HG03558 (cell line): ENCODE measurements around the gene SBF2.
"Not testable (repeated sequence)": the region's sequence is repeated elsewhere in the genome, so short reads cannot be mapped to it uniquely, and the experiment has no call there.

ENCODE experiments used
- ATAC-seq: cut with Tn5 transposase; IDR thresholded peaks from one replicate; pipeline ENCODE4 v1.9.1; 2021; ENCODE audit warnings: moderate number of reproducible peaks; ENCODE audit not compliant: unreplicated experiment; ENCODE audit errors: extremely low read depth

Gene SBF2

DNA sequence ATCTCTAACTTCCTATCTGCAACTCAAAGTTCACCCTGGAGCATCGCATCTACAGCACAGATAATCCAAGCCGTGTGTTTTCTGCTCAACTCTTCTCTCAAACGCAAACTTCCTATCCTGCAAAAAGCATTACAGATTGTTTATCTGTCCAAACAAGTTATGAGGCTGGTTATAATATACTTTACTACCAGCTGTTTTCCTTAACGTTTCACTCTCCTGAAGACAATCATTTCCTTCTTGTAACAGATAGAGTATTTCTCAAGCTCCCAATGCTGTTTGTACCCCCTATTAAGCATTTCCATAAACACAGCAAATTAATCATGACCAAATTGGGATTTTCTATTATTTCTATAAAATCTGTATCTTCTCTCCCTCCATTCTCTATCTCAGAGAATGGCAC, 84.7 kb downstream of the SBF2 start:
- ATAC-seq: no peak

DNA sequence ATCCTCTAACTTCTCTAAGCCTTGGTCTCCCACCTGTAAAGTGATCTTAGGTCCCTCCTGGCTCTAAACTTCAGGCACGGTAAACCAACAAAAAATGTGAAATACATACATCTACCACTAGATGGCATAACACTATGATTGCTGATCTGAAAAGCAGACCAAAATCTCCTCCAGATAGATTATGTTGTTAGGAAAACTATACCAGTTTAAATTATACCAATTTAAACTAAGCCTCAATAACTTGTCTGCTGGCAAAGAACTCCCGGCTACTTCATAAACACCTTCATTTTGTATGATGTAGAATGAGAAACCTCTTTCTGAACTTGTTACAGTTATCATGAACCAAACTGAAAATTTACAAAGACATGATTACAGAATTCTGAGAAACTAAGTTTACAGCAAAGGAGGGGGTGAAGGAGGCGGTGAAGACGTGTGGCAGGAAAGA, 85.9 kb downstream of the SBF2 start:
- no peak for ATAC-seq

DNA sequence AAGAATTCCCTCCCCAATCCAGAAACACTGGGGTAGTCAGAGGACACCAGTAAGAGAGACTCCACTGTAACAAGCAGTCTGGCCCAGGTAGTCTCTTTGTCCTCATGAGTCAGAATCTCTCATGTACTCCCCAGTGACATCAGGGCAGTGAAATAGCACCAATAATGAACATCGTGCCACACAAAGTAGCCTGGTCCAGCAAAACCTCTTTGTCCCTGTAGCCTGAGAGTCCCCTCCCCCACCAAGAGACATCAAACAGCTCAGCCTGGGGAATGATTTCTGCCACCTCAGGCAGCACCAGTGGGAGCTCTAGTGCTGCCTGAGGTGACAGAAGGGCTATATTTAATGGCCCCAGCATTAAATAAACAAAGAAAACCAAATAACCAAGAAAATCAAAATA, 88.1 kb downstream of the SBF2 start:
- ATAC-seq: no peak

DNA sequence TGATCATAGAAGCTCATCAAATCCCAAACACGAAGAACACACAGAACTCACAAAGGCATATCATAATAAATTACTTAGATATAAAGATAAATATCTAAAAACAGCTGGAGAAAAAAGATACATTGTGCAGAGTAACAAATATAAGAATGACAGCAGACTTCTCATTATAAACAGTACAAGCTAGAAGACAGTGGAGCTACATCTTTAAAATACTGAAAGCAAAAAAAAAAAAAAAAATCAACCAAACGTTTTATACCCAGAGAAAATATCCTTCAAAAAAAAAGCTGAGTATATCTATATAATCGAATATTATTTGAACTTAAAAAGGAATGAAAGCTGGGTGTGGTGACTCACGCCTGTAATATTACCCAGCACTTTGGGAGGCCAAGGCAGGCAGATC, 90.0 kb downstream of the SBF2 start:
- ATAC-seq: no peak

DNA sequence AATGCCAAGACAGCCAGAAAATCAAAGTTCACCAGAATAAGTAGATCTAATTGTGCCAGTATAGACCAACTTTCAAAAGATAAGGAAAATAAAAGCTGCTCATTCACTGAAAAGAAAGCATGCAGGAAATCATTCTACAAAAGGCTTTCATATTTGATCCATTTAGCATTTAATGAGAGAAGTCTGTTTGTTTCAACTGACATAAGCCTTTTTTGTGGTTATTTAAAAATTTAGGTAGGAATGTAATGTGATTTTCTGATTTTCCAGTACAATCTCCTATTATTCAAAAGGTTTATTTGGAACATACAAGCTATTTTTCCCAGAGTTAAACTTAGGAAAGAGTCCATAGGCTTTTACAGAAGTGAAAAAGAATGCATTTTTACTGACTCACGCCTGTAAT, 92.7 kb downstream of the SBF2 start:
- no peak for ATAC-seq

DNA sequence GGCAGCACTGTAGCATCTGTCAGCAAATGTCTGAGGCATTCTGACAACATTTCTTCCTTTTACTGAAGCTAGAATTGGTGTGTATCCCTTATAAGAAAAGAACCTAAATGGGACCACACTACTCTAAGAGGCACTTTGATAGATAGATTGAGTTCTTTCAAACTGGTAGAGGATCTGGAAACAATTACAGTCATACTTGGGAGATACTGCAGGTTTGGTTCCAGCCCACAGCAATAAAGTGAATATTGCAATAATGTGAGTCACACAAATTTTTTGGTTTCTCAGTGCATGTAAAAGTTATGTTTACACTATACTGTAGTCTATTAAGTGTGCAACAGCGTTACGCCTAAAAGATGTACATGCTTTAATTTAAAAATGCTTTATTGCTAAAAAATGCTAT, 96.9 kb downstream of the SBF2 start:
- no peak for ATAC-seq

DNA sequence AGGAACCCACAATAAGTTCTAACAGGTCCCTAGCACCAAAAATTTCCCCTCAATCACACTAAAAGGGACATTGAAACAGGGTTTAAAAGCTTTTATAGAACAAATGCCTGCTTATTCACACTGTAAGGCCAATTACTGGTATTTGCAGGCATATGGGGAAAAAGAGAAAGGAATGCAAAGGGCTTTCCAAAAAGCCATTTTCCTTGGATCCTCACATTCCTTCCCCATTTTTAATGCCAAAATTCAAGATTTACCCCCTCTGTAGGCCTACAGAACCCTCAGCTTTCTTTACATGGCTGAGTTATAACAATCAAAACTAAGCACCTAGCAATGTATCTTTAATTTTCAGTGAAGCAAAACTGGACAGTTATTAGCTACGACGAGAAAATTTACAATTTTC, 102.0 kb downstream of the SBF2 start:
- ATAC-seq: no peak

DNA sequence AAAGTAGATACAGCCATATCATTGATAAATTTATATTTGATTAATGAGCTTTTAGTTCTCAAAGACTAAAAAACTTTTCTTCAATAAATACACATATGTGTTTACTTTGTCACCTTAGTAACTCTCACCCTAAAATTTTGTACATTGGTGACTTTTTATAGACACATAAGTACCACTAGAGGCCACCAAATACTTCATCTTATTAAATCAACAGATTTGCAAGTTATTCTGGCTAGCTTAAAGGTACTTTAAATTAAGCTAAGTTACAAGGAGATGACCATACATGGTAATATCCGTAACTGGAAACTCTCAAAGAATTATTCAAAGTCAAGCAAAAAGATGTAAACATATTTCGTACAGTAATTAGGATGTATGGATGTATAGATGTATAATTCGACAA, 112.2 kb downstream of the SBF2 start:
- ATAC-seq: no peak

DNA sequence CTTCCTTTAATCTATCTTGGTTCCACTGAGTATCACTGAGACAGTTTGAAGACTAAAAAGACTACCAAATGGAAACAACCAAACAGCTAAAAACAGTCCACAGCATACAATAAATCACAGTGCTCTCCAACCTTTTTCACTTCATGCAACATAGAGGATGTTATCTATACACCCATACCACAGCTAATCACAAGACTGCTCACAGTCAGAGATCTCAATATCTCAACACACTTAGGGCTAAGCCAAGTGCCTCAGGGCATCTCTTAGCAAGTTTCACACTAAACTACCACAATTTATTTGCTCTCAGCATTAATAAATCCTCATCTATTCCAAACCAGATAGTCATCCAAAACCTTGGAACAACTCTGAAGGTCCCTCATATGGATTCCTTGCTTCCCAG, 129.4 kb downstream of the SBF2 start:
- ATAC-seq: no peak

DNA sequence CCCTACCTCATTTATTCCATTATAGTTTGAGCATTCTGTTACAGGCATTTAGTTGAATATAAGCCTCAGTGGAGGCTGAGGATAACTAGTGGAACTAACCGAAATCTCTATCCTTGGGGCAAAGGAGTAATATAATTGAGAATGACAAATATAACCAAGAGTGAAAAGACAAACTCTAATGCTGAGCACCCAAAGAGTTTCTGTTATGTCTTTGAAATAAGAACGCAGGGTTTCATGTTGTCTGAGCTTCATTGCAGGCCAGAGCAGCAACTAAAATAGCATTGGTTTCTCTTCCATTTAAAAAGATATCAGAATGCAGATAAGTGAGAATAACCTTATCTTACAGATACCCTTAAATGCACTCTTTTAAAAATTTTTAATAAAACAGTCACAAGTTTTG, 131.8 kb downstream of the SBF2 start:
- ATAC-seq: no peak

DNA sequence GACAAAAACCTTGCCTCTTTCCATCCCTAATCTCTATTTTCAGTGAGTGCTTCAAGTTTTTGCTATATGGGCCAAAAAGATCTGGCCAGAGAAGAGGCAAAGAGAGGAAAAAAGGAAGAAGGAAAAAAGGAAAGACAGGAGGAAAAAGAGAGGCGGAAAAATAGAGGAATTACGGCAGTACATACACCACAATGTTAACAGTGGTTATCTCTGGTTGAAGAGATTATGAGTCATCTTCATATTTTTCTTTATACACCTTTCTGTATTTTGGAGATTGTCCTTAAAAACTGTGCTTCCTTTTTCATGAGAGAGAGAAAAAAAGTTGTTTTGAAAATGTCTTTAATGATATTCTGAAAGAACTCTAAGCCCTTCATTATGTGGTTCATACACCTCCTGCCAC, 133.7 kb downstream of the SBF2 start:
- ATAC-seq: no peak

DNA sequence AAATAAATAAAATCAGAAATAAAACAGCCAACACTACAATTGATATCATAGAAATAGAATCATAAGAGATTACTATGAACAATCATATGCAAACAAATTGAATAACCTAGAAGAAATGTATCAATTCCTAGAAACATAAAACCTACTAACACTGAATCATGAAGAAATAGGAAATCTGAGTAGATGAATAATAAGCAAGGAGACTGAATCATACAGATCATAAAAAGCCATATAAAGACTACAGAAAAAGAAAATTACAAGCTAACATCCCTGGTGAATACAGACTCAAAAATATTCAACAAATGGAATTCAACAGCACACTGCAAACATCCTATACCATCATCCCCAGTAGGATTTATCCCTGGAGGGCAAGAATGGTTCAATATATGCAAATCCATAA, 135.6 kb downstream of the SBF2 start:
- no peak for ATAC-seq

DNA sequence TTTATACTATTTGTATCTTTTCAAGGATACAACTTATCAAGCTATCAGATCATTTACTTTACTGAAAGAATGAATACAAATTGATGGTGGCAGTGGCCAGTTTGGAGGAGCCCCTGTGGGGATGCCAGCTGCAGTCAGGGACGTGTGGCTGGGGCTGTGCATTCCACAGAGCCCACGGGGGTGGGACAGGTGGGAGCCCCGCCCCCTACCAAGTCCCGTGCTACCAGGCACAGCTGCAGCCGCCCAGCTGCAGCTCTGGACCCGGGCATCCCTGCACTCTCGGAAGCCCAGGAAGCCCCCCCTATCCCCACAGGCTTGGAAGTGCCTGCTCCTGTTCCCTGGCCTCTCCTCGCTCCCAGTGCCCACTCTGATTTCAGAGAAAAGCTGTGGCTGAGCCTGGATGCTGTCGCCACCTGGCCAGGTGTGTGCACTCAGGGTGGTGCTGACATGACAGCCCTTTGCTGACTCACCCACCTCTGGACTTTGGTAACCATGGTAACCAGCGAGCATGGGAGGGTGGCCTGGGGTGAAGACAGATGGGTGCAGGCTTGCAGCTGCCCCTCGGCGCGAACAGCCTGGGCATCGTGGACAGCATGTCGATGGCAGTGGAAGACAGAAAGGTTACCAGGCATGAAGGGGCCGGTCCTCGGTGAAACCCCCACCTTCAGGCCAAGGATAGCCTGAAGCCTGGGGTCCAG, 138.1 kb downstream of the SBF2 start:
- no peak for ATAC-seq

DNA sequence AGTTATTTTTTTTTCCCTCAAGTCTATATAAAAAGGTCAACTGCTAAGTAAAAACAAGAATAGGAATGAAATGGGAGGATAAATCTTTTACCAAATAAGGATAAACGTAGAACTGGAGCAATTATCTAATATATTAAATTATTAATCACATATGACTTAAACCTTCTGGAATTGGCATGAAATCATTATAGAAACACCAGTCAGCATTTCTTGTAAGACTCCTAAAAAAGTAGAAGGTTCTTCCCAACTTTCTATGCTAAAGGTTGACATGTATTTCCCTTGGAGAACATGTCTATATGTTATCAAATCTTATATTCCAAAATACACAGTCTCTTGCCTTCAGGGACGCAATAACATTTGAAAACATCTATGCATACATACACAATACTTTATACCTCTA, 143.2 kb downstream of the SBF2 start:
- ATAC-seq: no peak

DNA sequence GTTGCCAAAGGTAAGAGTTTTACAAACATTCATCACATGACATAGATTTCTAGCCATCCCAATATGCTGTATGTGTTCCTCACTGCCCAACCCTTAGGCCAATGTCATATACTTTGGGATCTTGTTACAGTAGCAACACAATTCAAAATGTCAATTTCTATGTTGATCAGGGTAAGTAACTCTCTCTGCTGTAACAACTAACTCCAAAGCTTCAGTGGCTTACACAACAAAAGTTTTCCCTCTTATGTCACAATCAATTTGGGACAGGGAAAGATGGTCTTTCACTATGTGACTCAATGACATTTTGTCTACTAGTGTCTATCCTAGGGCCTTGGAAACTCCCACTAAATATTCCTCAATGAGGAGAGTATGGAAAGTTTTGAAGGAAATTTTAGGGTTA, 144.5 kb downstream of the SBF2 start:
- ATAC-seq: no peak

DNA sequence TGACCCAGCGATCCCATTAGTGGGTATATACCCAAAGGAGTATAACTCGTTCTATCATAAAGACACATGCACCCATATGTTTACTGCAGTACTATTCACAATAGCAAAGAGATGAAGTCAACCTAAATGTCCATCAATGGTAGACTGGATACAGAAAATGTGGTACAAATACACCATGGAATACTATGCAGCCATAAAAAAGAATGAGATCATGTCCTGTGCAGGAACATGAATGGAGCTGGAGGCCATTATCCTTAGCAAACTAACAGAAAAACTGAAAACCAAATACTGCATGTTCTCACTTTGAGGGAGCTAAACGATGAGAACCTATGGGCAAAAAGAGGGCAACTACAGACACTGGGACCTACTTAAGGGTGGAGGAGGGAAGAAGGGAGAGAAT, 146.8 kb downstream of the SBF2 start:
- ATAC-seq: no peak

DNA sequence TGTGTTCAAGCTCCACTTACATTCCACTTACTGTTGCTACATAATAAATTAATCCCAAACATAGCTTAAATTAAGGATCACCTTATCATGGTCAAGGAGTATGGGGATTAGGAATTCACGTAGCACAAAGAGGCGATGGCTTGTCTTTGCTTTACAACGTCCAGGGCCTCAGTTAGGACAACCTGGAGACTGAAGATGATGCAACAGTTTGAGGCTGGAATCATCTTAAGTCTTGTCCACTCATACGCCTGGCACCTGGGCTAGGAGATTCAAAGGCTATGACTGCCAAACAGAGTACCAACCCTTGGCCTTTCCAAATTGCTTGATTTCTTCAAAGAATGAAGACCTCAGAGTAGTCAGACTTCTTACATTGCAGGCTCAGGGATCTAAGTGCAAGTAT, 149.1 kb downstream of the SBF2 start:
- ATAC-seq: no peak

DNA sequence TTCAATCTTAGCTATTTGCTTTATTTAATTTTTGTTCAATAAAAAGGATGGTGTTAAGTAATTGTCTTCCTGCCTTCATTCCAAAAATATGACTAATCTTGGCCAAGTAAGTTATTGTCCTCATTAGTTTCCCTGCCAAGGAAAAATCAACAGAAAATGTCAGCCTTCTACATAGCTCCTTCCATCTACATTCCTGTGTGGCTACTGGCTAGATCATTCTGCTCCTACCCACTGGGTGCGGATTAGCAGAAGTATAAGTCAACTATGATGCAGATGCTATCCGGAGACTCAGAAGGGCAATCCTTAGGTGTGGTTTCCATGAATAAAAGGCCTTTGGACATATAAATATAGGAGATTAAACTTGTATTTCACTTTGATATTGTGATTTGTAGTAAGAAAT, 154.4 kb downstream of the SBF2 start:
- no peak for ATAC-seq

DNA sequence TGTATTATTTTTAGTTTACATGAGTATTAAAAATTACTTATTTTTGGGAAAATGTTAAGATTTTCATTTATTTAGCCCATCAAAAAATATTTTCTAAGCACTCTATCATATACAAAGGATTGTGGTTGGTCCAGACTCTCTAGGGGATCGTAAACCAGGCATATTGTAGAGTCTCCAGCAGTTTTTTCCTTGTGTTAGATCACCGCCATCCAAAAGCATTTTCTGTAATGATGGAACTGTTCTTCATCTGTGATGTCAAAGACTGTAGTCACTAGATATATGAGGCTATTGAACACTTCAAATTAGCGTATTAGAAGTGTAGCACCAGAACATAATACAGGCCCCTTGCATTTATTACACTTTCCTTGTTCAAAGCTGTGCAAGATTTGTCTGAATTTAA, 154.9 kb downstream of the SBF2 start:
- ATAC-seq: no peak

DNA sequence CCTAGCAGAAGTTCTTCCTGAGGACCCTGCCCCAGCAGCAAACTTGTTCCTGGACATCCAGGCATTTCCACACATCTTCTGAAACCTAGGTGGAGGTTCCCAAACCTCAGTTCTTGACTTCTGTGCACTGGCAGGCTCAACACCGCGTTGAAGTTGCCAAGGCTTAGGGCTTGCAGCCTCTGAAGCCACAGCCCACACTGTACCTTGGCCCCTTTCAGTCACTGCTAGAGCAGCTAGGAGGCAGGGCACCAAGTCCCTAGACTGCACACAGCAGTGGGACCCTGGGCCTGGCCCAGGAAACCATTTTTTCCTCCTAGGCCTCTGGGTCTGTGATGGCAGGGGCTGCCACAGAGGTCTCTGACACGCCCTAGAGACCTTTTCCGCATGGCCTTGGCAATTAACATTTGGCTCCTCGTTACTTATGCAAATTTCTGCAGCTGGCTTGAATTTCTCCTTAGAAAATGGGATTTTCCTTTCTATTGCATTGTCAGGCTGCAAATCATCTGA, 159.0 kb downstream of the SBF2 start:
- ATAC-seq: no peak

DNA sequence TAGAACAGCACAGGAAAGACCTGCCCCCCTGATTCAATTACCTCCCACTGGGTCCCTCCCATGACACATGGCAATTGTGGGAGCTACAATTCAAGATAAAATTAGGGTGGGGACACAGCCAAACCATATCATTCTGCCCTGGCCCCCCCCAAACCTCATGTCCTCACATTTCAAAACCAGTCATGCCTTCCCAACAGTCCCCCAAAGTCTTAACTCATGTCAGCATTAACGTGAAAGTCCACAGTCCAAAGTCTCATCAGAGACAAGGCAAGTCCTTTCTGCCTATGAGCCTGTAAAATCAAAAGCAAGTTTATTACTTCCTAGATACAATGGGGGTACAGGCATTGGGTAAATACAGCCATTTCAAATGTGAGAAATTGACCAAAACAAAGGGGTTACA, 159.8 kb downstream of the SBF2 start:
- not testable (repeated sequence) for ATAC-seq

DNA sequence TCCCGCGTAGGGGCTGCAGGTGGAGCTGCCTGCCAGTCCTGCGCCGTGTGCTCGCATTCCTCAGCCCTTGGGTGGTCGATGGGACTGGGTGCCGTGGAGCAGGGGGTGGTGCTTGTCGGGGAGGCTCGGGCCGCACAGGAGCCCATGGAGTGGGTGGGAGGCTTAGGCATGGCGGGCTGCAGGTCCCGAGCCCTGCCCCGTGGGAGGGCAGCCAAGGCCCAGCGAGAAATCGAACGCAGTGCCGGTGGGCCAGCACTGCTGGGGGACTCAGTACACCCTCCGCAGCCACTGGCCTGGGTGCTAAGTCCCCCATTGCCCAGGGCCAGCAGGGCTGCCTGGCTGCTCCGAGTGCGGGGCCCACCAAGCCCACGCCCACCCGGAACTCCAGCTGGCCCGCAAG, 160.8 kb downstream of the SBF2 start:
- ATAC-seq: not testable (repeated sequence)

DNA sequence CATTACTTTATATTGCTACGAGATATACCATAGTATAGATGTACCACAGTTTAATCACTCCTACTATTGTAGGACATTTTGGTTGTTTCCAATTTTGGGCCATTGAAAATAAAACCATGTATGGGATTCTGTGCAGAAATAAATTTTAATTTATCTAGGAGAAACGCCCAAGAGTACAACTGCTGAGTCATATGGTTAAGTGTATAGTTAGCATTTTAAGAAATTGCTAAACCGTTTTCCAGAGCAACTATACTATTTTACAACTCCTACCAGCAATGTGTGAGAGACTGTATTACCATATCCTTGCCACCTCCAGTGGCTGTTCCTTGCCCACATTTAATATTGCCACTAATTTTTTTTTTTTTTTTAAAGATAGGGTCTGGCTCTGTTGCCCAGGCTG, 163.1 kb downstream of the SBF2 start:
- no peak for ATAC-seq
